Measurements from ENCODE around the gene BACH2.
"Not testable (repeated sequence)": the region's sequence is repeated elsewhere in the genome, so short reads cannot be mapped to it uniquely, and the experiment has no call there.

BACH2 gene

DNA sequence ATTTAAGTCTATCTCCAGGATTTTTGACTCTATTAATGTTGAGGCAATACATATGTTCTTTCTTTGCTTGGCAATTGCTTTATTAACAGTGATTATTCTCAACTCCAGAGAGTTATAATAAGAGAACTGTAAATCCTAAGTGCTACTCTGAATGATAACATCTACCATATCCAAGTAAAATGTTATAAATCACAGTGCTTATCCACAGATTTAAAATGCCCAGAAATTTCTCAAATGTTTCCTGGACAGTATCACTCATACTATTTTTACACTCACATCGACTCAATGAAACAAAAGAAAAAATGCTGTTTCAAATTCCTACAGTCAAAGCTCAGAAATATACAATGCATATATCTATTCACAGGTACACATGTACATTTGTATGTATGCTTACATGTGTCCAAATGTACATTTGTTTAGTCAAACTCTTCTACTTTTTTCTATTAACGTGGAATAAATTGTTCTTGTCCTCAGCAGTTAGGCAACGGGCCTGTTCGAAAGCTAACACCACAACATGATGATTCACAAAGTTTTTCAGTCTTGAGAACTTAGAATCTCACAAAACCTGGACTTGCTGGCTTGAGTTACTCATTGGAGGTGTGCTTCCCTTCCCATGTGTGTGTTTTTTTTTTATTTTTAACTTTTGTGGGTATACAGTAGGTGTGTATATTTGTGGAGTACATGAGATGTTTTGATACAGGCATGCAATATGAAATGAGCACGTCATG, 209.4 kb downstream of the BACH2 start:
- DNase-seq: no peak

DNA sequence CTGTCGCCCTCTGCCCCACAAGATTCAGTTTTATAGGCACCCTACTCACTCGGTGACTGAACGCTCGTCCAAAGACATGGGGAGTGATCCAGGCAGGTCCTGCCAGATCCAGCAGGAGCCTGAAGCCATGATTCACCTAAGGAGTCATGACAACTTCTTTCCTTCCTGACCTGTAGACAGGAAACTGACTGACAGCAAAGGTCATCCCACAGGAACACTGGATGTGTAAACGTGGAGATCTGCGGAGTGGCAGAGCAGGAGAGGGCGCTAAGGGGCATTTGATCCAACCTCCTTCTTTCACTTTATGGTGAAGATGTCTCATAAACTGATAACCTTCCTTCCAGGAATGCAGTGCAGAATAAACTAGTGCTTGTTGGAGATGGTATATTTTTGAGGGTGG, 210.1 kb downstream of the BACH2 start:
- no peak for DNase-seq

DNA sequence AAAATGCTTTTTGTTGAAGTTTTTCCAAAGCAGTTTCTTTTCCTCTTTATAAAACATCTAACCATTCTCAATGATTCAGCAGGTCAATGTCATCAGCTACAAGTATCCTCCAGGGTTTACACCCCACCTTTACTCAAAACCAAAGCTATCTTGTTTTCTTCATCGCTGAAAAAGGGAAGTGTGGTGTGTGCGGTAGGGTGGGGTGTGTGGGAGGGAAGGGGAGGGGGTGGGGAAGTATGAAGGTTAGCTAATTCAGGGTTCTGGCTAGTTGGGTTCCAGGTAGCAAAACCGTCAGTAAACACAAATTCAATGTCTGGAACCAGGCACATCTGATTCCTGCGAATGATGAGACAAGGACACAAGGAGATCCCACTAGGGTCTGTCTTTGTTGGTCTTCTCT, 212.8 kb downstream of the BACH2 start:
- DNase-seq: peak; percentile 59

DNA sequence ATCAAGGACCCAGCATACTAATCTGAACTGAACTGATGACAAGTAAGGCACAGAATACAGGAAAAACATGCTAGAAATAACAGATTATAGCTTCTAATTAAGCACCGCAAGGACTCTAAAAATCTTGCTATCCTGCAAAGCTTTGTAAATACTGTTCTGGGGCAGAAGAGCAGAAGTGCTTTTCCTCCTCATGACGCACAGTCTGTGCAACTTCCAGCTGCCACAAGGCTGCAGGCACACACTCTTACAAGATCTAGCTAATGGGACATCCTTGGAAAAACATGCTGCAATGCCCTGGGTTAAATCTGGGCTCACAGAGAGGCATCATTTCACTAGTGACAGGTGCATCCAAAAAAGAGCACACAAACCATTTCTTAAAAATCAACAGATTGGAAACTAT, 213.8 kb downstream of the BACH2 start:
- DNase-seq: no peak

DNA sequence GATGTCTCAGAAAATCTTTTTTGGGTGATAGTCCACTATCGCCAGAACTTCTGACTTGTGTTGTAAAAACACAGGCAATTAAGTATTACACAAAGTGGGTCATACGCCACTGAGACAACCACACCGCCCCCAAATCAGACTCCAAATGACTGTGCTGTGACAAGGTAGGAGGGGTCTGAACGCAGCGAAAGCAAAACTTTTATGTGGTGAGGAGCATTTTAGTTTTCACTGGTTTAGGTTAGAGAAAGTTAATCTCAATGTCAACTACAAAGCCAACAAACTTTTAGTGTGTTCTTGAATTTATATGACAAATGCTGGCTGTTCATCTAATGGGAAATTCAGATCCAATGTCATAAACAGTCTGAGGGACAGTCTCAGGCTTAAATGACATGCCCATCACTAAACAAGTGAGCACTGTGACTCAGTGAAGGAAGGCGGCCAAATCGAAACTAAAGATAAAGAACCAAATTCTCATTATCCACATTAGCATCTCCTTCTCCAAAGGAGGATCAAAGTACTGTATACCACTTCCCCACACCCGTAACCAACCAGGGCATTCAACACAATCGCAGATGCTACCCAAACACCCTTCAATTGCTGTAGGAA, 215.7 kb downstream of the BACH2 start:
- DNase-seq: peak; percentile 86

DNA sequence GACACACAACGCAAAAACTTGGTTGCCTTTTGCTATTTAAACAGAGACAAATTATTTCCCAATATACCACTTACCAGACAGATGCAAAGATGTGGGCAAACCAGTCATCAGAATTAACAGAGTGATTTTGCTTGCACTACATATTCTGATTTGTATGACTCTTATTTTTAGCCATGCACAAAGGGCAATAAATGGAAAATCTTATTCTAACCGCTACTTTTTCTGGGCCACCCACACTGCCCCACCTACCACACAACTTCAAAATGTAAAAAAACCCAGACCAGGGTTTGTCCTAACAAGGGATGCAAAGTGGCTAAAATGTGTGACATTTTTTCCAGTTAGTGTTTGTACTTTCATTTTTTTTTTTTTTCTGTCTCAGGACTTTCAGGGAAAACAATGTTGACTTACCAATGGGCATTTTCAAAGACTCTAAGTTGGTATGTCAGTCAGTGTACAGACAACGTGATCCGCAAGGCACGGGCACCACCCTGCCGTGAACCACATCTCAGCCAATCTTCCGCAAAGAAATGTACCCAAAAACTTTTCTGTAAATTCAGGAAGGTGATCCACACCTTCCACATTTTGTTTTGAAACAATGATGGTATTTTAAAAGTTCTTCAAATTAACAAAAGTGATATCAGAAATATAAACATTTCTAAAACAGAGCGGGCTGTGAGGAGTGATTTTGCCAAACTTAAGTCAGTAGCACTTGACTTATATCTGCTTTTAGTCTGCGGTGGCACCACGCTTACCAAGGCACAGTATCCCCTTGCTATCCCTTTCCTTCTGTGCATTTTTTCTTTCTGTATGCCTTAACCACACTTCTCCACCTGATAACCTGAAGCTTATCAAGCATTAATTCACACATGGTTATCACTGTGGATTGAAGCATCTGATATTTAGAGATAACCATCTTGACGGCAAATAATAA, 216.8 kb downstream of the BACH2 start:
- DNase-seq: peak; percentile 73

DNA sequence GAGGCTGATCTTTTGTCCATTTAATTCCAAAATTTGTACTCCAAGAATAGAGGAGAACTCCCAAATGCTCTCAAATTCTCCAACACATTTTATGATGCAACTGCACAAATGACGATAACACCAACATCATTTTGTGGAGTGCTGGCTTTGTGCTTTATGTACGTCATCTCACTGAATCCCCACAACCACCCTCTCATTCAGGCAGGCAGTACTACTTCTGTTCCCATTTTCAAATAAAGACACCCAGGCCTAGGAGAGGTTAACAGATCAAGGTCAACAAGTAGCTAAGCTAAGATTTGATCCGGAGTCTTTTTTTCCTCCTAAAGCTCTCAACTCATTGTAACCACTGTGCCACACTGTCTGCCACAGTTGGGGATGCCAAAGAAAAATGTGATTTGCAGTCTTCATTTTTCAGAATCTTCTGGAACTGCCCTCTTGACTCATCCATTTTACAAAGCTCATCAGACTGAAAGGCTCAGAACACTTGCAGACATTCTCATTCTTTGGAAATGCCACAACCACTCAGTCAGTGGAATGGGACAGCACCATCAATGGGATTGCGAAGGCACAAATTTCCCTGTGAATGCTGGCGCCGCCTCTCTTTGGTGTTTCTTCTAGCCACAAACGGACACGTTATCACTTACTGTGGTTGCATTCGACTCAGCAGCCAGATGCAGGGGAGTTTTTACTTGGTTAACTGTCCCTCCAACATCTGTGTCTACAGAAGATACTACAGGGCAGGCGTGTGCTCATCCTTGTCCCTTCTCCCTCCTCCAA, 217.9 kb downstream of the BACH2 start:
- peak; percentile 87 for DNase-seq

DNA sequence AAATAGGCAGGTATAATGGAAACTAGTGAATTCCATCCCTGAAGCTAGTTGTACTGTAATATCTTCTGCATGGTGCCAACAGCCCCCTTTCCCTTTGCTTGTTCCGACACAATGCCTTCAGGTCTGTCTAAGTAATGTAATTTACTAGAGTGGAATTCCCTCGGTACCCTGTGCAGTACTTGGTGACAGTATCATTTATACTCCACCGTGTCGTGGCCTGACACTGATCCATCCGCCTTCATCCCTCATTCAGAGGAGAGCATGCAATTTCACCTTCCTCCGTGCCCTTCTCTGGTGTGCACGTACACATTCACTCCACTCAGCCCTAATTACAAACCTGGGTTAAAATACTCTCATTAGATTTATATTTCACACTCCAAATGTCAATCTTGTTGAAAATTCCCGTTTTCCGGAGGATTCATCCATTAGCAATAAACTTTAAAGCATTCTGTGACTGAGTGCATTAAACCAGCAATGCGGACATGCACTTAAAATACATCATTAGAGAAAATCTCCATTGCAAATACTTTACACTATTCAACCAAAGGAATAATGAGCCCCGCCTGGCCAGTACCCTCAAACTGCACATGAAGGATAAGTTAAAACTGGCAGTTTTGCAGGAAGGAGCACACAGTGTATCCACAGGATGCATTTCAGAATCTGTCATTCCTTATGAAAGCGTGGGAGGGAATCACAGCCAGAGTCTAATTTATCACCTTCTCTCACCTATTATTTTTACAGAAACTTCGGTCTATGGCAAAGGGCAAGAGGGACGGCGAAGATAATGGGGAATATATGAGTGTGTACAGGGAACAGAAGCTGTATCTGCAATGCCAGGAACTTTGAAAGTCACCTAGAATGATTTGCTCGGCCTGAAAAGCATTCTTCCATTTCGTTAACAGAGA, 219.9 kb downstream of the BACH2 start:
- DNase-seq: no peak

DNA sequence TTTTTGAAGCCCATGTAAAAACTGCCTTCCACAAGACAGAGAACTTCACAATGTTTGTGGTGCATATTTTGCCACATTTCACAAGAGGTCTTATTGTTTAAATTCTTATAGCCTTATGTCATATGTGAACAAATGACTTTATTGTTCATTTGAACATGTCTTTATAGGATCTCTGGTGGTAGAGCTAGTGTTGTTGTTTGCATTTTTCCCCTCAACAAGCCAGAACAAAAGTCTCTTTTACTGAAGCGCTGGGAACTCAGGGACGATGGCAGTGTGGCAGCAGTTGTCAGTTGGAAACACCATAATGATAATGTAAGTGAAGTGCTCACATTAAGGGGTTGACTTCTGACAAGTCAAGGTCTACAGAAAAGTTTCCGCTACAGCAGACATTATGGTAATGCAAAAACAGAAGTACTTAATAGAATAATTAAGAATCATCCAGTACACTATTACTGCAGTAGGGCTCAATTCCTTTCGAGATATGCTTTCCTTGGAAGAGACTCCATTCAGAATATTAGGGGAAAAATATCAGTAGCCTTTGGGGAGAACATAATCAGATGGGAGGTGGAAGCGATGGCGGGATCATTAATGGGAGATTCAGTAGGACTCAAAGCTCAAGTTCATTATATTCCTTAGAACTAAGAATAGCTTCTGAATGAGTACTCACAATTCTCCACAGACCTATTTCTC, 222.3 kb downstream of the BACH2 start:
- no peak for DNase-seq

DNA sequence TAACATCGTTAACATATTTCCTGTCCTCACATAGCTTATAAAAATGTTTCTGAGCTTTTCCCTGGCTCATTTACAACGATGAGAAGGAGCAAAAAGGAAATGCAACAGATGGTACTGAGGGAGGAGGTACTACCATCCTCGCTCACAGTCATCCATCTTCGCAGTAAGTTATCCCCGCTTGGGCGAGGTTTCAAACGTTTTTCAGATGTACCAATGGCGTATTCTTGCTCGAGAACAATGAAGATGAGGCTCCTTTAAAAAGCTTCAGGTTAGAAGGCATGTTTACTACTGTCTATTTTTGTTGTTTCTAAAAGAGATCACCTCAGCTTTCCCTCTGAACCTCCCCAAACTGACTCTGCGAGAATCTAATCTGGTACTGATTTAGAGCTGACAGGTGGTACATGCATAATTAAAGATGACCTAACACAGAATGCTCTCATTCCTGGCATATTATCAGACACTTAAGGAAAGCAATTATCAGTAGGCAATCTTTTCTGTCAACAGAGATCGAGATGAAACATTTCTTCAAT, 223.6 kb downstream of the BACH2 start:
- DNase-seq: no peak

DNA sequence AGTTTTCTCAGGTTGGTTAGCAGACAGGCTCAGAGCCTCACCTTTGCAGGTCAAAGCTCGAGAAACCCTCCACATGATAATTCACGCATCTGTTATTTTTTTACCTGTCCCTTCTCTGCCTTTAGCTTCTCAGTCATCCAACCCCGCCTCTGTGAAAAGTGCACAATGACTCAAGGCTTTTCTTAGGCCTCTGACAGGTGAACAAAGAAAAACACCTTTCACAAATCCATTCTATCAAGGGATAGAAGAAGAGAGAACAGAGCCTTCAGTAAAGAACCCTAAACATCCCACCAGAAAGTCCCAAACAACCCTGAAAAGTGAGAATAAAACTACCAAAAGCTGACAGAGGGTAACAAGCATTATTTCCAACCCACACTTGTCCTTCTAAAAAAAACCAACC, 224.1 kb downstream of the BACH2 start:
- DNase-seq: no peak

DNA sequence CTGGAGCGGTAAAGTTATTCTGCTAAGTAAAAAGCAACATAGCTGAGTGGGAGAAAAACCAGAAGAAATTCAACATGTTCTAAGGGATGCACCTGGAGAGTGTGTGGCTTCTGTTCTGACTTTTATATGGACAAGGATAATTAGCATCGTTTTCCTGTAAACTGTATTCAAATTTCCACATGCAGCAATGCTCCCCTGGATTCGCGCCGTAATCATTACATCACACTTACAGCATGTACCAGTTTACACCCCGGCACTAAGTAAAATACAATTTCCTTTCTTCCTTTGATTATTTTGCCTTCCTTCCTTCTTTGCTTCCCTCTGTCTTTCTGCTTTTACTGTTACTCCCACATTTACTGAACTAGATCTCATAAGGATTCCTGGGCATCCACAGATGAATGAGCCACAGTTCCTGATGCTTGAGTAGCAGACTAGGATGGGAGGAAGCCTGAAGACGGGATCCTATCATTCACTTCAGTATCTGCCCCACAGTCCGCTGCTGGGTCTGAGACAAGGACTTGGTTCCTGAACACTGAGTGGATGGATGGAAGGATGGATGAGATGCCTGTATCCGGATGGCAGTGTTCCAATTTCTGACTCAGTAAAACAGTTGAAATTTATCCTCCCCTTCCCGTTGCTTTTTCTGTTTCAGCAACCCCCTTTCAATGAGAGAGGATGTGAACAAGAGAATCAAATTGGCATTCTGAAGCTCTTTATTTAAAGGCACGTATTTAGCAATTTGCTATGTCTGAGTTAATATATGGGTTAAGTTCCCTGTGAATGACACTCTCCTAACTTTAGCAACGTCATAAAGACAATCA, 227.7 kb downstream of the BACH2 start:
- DNase-seq: no peak

DNA sequence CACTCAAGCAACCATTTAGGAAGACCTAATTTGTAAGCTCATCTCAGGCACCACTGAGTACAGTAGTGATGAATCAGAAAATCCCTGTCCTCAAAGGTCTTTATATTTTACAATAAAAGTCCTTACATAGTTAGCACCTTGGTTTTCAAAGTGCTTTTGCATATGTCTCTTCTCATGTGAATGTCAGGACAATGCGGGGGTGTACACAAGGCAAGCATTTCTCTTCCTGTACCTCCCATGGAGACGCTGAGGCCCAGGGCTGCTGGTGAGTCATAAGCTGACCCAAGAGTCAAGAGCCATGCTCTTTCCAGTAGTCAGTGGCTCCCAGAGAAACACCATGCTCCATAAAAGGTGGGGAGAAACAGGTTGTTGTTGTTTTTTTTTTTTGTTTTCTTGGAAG, 228.4 kb downstream of the BACH2 start:
- DNase-seq: peak; percentile 66

DNA sequence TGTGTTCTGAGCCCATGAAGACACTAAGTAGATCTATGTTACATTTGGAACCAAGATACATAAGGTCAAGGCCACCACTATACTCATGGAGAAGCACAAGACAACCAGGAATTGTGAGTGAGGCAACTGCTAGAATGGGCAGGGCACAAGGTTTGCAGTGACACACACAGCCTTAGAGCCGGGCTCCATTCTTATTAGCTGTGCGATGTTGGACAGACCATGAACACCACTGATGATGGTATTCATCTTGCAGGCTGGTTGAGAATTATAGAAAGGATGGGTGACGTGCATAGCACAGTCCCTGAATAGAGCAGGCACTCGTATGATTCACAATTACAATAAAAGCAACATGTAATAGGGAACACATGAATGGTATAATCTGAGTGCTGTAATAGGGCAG, 229.9 kb downstream of the BACH2 start:
- DNase-seq: no peak

DNA sequence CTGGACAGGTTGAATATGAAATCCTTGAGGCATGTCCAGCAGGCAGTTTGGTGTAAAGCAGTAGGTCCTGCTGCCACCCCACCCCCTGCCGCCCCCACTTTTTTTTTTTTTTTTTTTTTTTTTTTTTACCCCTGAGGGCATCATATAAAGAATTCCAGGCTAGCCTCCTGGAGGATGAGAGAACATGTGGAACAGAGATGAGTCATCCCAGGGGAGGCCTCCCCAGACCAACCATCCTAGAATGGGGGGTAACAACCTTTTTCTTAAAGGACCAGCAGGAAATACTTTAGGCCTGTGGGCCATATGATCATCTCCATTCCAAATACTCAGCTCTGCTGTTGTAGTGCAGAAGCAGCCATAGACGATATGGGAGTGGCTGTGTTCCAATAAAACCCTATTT, 231.5 kb downstream of the BACH2 start:
- DNase-seq: no peak

DNA sequence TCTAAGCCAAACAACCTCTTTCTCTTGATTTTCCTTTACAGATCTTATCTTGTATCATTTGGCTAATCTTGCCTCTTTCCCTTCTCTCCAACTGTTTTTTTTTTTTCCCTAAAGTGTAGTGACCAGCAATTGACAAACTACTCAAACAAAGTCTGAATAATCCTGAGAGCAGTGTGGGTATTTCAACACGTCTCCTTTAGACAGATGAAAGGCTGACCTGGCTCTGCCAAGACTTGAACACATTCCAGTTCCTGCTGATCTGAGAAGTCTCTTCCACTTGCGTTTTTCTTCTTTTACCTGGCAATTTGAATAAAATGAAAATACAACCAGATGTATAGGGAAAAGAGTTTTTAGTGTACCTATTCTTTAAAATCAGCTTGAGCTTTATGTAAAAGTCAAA, 234.0 kb downstream of the BACH2 start:
- no peak for DNase-seq

DNA sequence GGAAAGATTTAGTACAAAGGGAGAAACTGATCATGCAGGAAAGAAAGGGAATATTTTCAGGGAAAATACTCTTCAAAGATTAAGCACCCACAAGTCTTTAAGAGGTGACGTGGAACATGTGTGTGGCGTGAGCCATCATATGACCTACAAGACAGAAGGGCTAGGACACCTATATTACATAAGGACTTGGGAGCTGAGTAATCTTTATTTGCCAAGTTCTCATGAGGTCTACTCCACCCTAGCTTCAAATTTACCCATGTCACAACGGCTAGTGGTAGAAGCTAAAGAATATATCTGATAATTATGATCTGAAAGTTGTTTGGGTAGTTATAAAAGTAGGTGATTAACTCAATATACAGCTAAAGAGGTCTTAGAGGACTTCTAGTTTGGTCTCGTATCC, 234.6 kb downstream of the BACH2 start:
- no peak for DNase-seq

DNA sequence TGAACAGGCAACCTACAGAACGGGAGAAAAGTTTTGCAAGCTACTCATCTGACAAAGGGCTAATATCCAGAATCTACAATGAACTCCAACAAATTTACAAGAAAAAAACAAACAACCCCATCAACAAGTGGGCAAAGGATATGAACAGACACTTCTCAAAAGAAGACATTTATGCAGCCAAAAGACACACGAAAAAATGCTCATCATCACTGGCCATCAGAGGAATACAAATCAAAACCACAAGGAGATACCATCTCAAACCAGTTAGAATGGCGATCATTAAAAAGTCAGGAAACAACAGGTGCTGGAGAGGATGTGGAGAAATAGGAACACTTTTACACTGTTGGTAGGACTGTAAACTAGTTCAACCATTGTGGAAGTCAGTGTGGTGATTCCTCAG, 237.5 kb downstream of the BACH2 start:
- DNase-seq: not testable (repeated sequence)

DNA sequence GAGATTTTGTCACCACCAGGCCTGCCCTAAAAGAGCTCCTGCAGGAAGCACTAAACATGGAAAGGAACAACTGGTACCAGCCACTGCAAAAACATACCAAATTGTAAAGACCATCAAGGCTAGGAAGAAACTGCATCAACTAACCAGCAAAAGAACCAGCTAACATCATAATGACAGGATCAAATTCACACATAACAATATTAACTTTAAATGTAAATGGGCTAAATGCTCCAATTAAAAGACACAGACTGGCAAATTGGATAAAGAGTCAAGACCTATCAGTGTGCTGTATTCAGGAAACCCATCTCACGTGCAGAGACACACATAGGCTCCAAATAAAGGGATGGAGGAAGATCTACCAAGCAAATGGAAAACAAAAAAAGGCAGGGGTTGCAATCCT, 240.7 kb downstream of the BACH2 start:
- not testable (repeated sequence) for DNase-seq

DNA sequence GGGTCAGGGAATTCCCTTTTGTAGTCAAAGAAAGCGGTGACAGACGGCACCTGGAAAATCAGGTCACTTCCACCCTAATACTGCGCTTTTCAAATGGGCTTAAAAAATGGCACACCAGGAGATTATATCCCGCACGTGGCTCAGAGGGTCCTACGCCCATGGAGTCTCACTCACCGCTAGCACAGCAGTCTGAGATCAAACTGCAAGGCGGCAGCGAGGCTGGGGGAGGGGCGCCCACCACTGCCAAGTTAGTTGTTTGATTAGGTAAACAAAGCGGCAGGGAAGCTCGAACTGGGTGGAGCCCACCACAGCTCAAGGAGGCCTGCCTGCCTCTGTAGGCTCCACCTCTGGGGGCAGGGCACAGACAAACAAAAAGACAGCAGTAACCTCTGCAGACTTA, 242.4 kb downstream of the BACH2 start:
- DNase-seq: not testable (repeated sequence)
